Activated T-cell treated with anti-CD3 and anti-CD28 coated beads, Interleukin-2, amount 50 U/mL, for 48 hours (primary cell): Measurements from ENCODE around the gene VMP1.
"Not testable (repeated sequence)": the region's sequence is repeated elsewhere in the genome, so short reads cannot be mapped to it uniquely, and the experiment has no call there.

Source experiments
- DNase-seq, 2 experiments: peaks; one replicate each; pipeline ENCODE4 v3.0.0-alpha.2; 2020

VMP1 gene

DNA sequence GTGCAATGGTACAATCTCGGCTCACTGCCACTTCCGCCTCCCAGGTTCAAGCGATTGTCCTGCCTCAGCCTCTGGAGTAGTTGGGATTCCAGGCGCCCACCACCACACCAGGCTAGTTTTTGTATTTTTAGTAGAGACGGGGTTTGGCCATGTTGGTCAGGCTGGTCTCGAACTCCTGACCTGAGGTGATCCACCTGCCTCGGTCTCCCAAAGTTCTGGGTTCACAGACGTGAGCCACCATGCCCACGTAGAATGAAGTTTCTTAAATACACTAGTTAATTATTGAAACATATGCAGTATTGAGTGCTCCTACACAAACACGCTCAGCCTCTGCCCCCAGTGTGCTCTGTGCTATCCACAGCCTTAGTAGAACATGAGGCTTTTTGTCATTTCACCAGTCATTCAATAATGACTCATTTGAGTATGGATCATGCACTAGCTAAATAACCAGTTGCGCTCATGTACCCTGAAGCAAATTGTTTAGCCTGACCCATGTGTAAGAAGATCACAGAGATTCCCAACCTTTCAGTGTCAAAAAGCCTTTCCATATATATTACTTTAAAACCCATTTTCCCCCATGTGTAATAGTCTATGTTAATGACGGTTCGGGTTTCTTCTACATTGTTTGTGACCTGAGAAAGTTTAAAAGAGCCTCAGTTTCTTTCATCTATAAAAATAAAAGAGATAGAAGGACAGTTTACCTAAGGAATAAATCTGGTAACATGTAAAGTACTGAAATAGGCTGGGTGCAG lies 135.6 kb downstream of the VMP1 start:
- peak; percentile 88 for DNase-seq

GRCh38 chr17:59844884-59845594 lies 137.6 kb downstream of the VMP1 start:
- no peak for DNase-seq

- DNase-seq, result peak; percentile 55 to 61
These were observed 138.3 kb downstream of the VMP1 start for GRCh38 chr17:59845595-59846393.

- peak in 1 of 2 experiments; percentile 45 for DNase-seq
These were observed 139.1 kb downstream of the VMP1 start for GRCh38 chr17:59846394-59847165.

DNA sequence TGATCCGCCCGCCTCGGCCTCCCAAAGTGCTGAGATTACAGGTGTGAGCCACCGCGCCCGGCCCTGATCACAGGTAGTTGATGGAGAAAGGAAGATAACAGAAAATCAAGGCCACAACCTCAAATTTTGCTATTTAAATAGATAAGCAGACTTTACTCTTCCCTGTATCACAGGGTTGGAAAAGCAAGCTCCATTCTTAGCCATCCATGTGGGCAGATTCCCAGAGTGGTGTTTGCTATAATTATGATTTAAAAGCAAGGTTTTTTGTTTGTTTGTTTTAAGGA lies 140.9 kb downstream of the VMP1 start:
- no peak for DNase-seq

- peak; percentile 74 to 83 for DNase-seq
These were observed 141.3 kb downstream of the VMP1 start for GRCh38 chr17:59848778-59849177.

GRCh38 chr17:59850311-59850710 lies 142.9 kb downstream of the VMP1 start:
- not testable (repeated sequence) for DNase-seq

GRCh38 chr17:59851439-59852375 lies 144.3 kb downstream of the VMP1 start:
- DNase-seq, result no peak

DNA sequence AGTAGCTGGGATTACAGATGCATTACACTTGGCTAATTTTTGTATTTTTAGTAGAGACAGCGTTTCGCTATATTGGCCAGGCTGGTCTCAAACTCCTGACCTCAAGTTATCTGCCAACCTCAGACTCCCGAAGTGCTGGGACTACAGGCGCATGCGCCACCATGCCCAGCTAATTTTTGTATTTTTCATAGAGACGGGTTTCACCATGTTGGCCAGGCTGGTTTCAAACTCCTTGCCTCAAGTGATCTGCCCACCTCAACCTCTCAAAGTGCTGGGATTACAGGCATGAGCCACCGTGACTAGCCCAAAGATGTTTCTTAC lies 145.4 kb downstream of the VMP1 start:
- DNase-seq, result not testable (repeated sequence)

DNA sequence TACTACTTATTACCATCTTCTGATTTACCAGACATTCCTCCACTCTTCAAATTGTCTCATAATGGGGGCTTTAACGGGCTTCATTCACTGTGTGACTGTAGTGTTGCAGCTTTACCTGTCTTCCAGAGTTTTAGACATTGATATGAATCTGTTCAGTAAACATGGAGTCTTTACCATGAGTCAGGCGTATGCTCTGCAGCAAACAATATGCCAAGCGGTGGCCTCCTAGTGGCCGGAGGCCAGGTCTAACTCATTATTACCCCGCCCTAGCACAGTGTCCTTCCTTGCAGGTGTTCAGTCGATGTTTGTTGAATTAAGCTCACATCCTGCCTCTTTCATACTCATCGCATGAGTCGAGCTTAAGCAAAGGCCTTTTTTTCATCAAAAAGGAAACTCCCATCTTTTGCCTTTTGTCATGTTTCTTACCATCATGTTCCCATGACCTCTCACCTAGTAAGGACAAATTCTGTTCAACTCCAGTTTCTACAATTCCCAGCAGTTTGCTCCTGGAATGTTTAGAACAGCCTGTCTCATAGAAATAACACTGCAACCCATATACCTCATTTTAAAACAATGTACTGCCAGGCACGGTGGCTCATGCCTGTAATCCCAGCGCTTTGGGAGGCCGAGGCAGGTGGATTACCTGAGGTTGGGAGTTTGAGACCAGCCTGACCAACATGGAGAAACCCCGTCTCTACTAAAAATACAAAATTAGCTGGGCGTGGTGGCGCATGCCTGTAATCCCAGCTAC lies 145.9 kb downstream of the VMP1 start:
- DNase-seq, result peak in 1 of 2 experiments; percentile 69

DNA sequence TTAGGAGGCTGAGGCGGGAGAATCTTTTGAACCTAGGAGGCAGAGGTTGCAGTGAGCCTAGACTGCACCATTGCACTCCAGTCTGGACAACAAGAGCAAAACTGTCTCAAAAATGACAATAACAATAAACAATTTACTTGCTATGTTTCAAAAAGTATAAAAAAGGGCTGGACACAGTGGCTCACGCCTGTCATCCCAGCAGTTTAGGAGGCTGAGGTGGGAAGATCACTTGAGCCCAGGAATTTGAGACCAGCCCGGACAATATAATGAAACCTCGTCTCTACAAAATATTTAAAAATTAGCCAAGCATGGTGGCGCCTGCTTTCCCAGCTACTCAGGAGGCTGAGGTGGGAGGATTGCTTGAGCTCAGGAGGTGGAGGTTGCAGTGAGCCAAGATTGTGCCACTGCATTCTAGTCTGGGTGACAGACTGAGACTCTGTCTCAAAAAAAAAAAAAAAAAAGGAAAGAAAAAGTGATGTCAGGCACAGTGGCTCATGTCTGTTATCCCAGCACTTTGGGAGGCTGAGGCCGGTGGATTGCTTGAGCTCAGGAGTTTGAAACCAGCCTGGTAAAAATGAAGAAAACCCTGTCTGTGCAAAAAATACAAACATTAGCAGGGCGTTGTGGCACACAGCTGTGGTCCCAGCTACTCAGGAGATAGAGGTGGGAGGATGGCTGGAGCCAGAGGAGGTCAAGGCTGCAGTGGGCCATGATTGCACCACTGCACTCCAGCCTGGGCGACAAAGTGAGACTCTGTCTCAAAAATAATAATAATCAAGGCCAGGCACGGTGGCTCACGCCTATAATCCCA lies 146.7 kb downstream of the VMP1 start:
- not testable (repeated sequence) for DNase-seq

GRCh38 chr17:59856859-59857794 lies 149.7 kb downstream of the VMP1 start:
- DNase-seq, result no peak

- DNase-seq, result no peak
These were observed 150.8 kb downstream of the VMP1 start for GRCh38 chr17:59858167-59858816.

DNA sequence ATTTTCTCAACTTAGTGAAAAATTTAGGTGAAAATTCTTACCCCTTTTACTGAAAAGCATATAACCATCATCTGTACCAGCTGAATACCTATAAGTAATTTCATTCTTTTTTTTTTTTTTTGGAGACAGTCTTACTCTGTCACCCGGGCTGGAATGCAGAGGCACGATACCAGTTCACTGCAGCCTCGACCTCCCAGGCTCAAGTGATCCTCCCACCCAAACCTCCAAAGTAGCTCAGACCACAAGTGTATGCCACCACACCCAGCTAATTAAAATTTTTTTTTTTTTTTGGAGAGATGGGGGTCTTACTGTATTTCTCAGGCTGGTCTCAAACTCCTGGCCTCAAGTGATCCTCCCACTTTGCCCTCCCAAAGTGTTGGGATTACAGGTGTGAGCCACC lies 151.5 kb downstream of the VMP1 start:
- no peak for DNase-seq

- DNase-seq, result no peak
These were observed 152.1 kb downstream of the VMP1 start for GRCh38 chr17:59859444-59860025.

GRCh38 chr17:59863616-59864015 lies 156.2 kb downstream of the VMP1 start:
- no peak for DNase-seq

DNA sequence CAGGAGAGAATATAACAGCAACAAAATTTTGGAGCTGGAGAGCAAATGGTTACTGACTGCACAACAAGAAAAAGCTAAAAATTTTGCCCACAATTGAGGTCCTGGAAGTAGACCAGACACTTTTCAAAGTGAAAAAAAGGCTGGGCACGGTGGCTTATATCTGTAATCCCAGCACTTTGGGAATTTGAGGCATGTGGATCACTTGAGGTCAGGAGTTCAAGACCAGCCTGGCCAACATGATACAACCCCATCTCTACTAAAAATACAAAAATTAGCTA lies 162.4 kb downstream of the VMP1 start:
- no peak for DNase-seq

- DNase-seq, result no peak
These were observed 163.0 kb downstream of the VMP1 start for GRCh38 chr17:59870482-59870881.
